ENCODE results near the gene MAP3K14. TPM values are rescaled to one million over a fixed set of nuclear protein-coding genes. Genes with fewer than 3 reads are reported as not detected.

The MAP3K14 gene
- polyA plus RNA-seq, 3 donors, result 1.4 to 29.9 (median 3.8) TPM

GRCh38 chr17:45334701-45335677 lies 18.2 kb upstream of the MAP3K14 start:
- Histone ChIP-seq H3K27ac (ENCODE audit: low read depth in 1 of 2, low read length in 2 of 2) (no peak overlapping the region), H3K9ac (ENCODE audit: insufficient read depth, low read length, poor library complexity, severe bottlenecking) (no peak overlapping the region), H3K9me3 (replicated peaks in 1 of 2; ENCODE audit: control insufficient read depth in 1 of 2, insufficient read depth in 1 of 2, low read length in 2 of 2) (no peaks in the 10 kb centered on the region), H4K20me1 (ENCODE audit: insufficient read depth, low read length) (no peaks in the 10 kb centered on the region), H3K79me2 (ENCODE audit: insufficient read depth, low read length) (no peaks in the 10 kb centered on the region), H3K4me1 (ENCODE audit: control insufficient read depth in 1 of 2, insufficient read depth in 2 of 2, low read length in 2 of 2) (peaks cover 28 to 30% of the 10 kb centered on the region in 2 donors), H3K36me3 (replicated peaks in 1 of 2; ENCODE audit: control insufficient read depth in 1 of 2, insufficient read depth in 2 of 2, low read length in 2 of 2) (no peaks in the 10 kb centered on the region), H3K4me2 (replicated peaks; ENCODE audit: extremely low read depth, low read length, poor library complexity, severe bottlenecking) (no peak overlapping the region), H2AFZ (ENCODE audit: insufficient read depth, low read depth, low read length, poor library complexity, severe bottlenecking) (no peak overlapping the region), H3K4me3 (replicated peaks in 1 of 3; ENCODE audit: low read depth in 2 of 3, low read length in 3 of 3) (no peak overlapping the region), H3K27me3 (ENCODE audit: control insufficient read depth in 2 of 2, insufficient read depth in 2 of 2, low read length in 2 of 2) (no peaks in the 10 kb centered on the region)
- 100% methylated on average over 9 of the region's 11 CpGs for WGBS (ENCODE audit: insufficient coverage)
- Mint-ChIP-seq H3K27me3 (ENCODE audit: low read depth in 3 of 3) (peaks cover 0 to 12% (median 4%) of the 10 kb centered on the region in 3 donors), H3K4me3 (no peak overlapping the region), H3K36me3 (no peaks in the 10 kb centered on the region), H3K27ac (no peak overlapping the region), H3K4me1 (peaks cover 29% of the 10 kb centered on the region), H3K9me3 (peaks cover 0 to 2% (median 0%) of the 10 kb centered on the region in 7 donors)
- TF ChIP-seq CTCF (IDR thresholded peaks at IDR 0.05), result no peak
- no peak for DNase-seq
- intact Hi-C loops (cut with micrococcal nuclease), result loop anchor here (5.0 kb wide), 2 partner anchors 37 to 42 kb away; no protein-coding TSS in a partner anchor

- Mint-ChIP-seq H3K4me3 (no peak overlapping the region), H3K36me3 (no peaks in the 10 kb centered on the region), H3K27me3 (ENCODE audit: low read depth in 3 of 3) (peaks cover 2 to 9% (median 3%) of the 10 kb centered on the region in 3 donors), H3K9me3 (peaks cover 0 to 2% (median 0%) of the 10 kb centered on the region in 7 donors), H3K27ac (no peak overlapping the region), H3K4me1 (peaks cover 36% of the 10 kb centered on the region)
- no CpG with 5 or more reads among the region's 1 CpG for WGBS (ENCODE audit: insufficient coverage)
- Histone ChIP-seq H3K4me3 (replicated peaks in 1 of 3; ENCODE audit: low read depth in 2 of 3, low read length in 3 of 3) (no peak overlapping the region), H3K4me1 (ENCODE audit: control insufficient read depth in 1 of 2, insufficient read depth in 2 of 2, low read length in 2 of 2) (peaks cover 35 to 37% of the 10 kb centered on the region in 2 donors), H3K4me2 (replicated peaks; ENCODE audit: extremely low read depth, low read length, poor library complexity, severe bottlenecking) (no peak overlapping the region), H2AFZ (ENCODE audit: insufficient read depth, low read depth, low read length, poor library complexity, severe bottlenecking) (no peak overlapping the region), H3K27ac (ENCODE audit: low read depth in 1 of 2, low read length in 2 of 2) (no peak overlapping the region), H3K79me2 (ENCODE audit: insufficient read depth, low read length) (no peaks in the 10 kb centered on the region), H3K9ac (ENCODE audit: insufficient read depth, low read length, poor library complexity, severe bottlenecking) (no peak overlapping the region), H3K36me3 (replicated peaks in 1 of 2; ENCODE audit: control insufficient read depth in 1 of 2, insufficient read depth in 2 of 2, low read length in 2 of 2) (no peaks in the 10 kb centered on the region), H4K20me1 (ENCODE audit: insufficient read depth, low read length) (no peaks in the 10 kb centered on the region), H3K9me3 (replicated peaks in 1 of 2; ENCODE audit: control insufficient read depth in 1 of 2, insufficient read depth in 1 of 2, low read length in 2 of 2) (no peaks in the 10 kb centered on the region), H3K27me3 (ENCODE audit: control insufficient read depth in 2 of 2, insufficient read depth in 2 of 2, low read length in 2 of 2) (no peaks in the 10 kb centered on the region)
- intact Hi-C loops (cut with micrococcal nuclease), result loop anchor here (5.0 kb wide), 2 partner anchors 38 to 43 kb away; no protein-coding TSS in a partner anchor
- no peak for DNase-seq
- no peak for TF ChIP-seq CTCF (IDR thresholded peaks at IDR 0.05)
Observed at GRCh38 chr17:45334231-45334630, 17.4 kb upstream of the MAP3K14 start.
